AG09319 (cell line): ENCODE measurements around the gene MRAP.

Experiments used
- DNase-seq: peaks from one replicate; pipeline ENCODE4 v3.0.0-alpha.2; 2010; ENCODE audit warnings: low read depth; ENCODE audit errors: extremely low read depth
- CTCF ChIP-seq: IDR thresholded peaks from 2 replicates; pipeline ENCODE4 v1.5.1; 2011; ENCODE audit warnings: low read depth, mild to moderate bottlenecking, inconsistent platforms, low read length, moderate library complexity

The MRAP gene

GRCh38 chr21:32331444-32332305 lies 33.0 kb downstream of the MRAP start:
- TF ChIP-seq CTCF: no peak
- no peak for DNase-seq

GRCh38 chr21:32332463-32332951 lies 33.9 kb downstream of the MRAP start:
- no peak for TF ChIP-seq CTCF
- no peak for DNase-seq

- DNase-seq: no peak
- TF ChIP-seq CTCF: no peak
Observed at GRCh38 chr21:32333953-32334673, 35.5 kb downstream of the MRAP start.

- no peak for TF ChIP-seq CTCF
- peak; percentile 22 for DNase-seq
Observed at GRCh38 chr21:32334980-32335531, 36.4 kb downstream of the MRAP start.

GRCh38 chr21:32335601-32336575 lies 37.2 kb downstream of the MRAP start:
- no peak for DNase-seq

More at GRCh38 chr21:32335601-32336575, 37.2 kb downstream of the MRAP start:
- TF ChIP-seq CTCF: no peak
